HEK293 (cell line): ENCODE data around the gene PAAF1.

Experiments
- CTCF ChIA-PET: fragments of 350-600 bp; formaldehyde crosslinking; extraction: SDS; loops from one replicate; lab custom pipeline; 2021; ENCODE audit warnings: antibody characterized with exemption; lab: Yijun Ruan, JAX
- POLR2A ChIA-PET: fragments of 300-600 bp; formaldehyde crosslinking; extraction: SDS; loops from one replicate; lab custom pipeline; 2020; ENCODE audit warnings: antibody characterized with exemption, inconsistent platforms; lab: Yijun Ruan, JAX
- H3K27ac ChIP-seq: fragments of 200-500 bp; sonication (Bioruptor generic); 2 replicates; pipeline ENCODE4 v1.5.1; 2014; ENCODE audit warnings: low read depth, low read length, control low read depth, inconsistent platforms; ENCODE audit errors: extremely low read depth
- H3K36me3 ChIP-seq, 2 experiments: fragments of 200-500 bp in 1 of 2; sonication (Bioruptor generic) in 1 of 2; 1 replicate in 1 of 2; 2 replicates in 1 of 2; pipeline ENCODE4 v1.5.1; 2014 to 2017; ENCODE audit warnings: inconsistent platforms in 2 of 2, low read length in 2 of 2; ENCODE audit not compliant: control insufficient read depth in 2 of 2, insufficient read depth in 1 of 2
- H3K4me1 ChIP-seq: fragments of 200-500 bp; sonication (Bioruptor generic); 2 replicates; pipeline ENCODE4 v1.5.1; 2014; ENCODE audit warnings: mild to moderate bottlenecking, low read length, inconsistent platforms; ENCODE audit not compliant: control insufficient read depth, insufficient read depth
- H3K4me3 ChIP-seq: 2 replicates; pipeline ENCODE4 v1.5.1; 2011; ENCODE audit warnings: low read depth, mild to moderate bottlenecking, control low read depth, low read length, moderate library complexity
- H3K9me3 ChIP-seq: fragments of 200-500 bp; sonication (Bioruptor generic); 2 replicates; pipeline ENCODE4 v1.5.1; 2014; ENCODE audit warnings: low read depth, low read length, inconsistent platforms; ENCODE audit not compliant: control insufficient read depth, insufficient read depth
- KLF7 ChIP-seq: fragments of 450-650 bp; formaldehyde crosslinking; IDR thresholded peaks from 2 replicates; pipeline ENCODE4 v1.5.1; 2016; ENCODE audit warnings: missing biosample characterization, missing genetic modification characterization, borderline replicate concordance
- MEIS1 ChIP-seq: sonication (generic); formaldehyde crosslinking; IDR thresholded peaks from 2 replicates; pipeline ENCODE4 v1.8.1; 2022; ENCODE audit warnings: missing genetic modification reagents, mild to moderate bottlenecking, borderline replicate concordance
- MZF1 ChIP-seq: fragments of 450-650 bp; formaldehyde crosslinking; IDR thresholded peaks from 2 replicates; pipeline ENCODE4 v1.5.1; 2017; ENCODE audit warnings: missing biosample characterization, missing genetic modification characterization, borderline replicate concordance
- OVOL3 ChIP-seq: fragments of 450-650 bp; formaldehyde crosslinking; IDR thresholded peaks from 2 replicates; pipeline ENCODE4 v1.5.1; 2016; ENCODE audit warnings: missing biosample characterization, missing genetic modification characterization
- PRDM1 ChIP-seq: fragments of 450-650 bp; formaldehyde crosslinking; IDR thresholded peaks from 2 replicates; pipeline ENCODE4; 2016; ENCODE audit warnings: missing biosample characterization, missing genetic modification characterization
- SP7 ChIP-seq: fragments of 450-650 bp; formaldehyde crosslinking; IDR thresholded peaks from 2 replicates; pipeline ENCODE4 v1.5.1; 2016; ENCODE audit warnings: missing biosample characterization, missing genetic modification characterization
- ZFP41 ChIP-seq: fragments of 450-650 bp; formaldehyde crosslinking; IDR thresholded peaks from 2 replicates; pipeline ENCODE4 v1.5.1; 2016; ENCODE audit warnings: missing biosample characterization, missing genetic modification characterization, borderline replicate concordance
- ZNF2 ChIP-seq: fragments of 450-650 bp; formaldehyde crosslinking; IDR thresholded peaks from 2 replicates; pipeline ENCODE4 v1.5.1; 2016; ENCODE audit warnings: missing biosample characterization, missing genetic modification characterization
- ZNF350 ChIP-seq: fragments of 450-650 bp; formaldehyde crosslinking; IDR thresholded peaks from 2 replicates; pipeline ENCODE4 v1.5.0; 2017; ENCODE audit warnings: missing biosample characterization, mild to moderate bottlenecking, missing genetic modification characterization
- ZNF529 ChIP-seq: fragments of 450-650 bp; formaldehyde crosslinking; IDR thresholded peaks from 2 replicates; pipeline ENCODE4 v1.5.1; 2017; ENCODE audit warnings: missing genetic modification characterization, missing biosample characterization; ENCODE audit not compliant: insufficient replicate concordance
- ZNF549 ChIP-seq: fragments of 450-650 bp; IDR thresholded peaks from 2 replicates; pipeline ENCODE4 v1.5.1; 2018; ENCODE audit warnings: missing biosample characterization, missing genetic modification characterization, mild to moderate bottlenecking, inconsistent platforms, moderate library complexity
- ZNF561 ChIP-seq: fragments of 450-650 bp; IDR thresholded peaks from 2 replicates; pipeline ENCODE4 v1.5.1; 2018; ENCODE audit warnings: missing biosample characterization, missing genetic modification characterization, borderline replicate concordance
- ZNF585B ChIP-seq: fragments of 450-650 bp; formaldehyde crosslinking; IDR thresholded peaks from 2 replicates; pipeline ENCODE4 v1.5.1; 2016; ENCODE audit warnings: missing biosample characterization, missing genetic modification characterization
- ZNF610 ChIP-seq: fragments of 450-650 bp; formaldehyde crosslinking; IDR thresholded peaks from 2 replicates; pipeline ENCODE4 v1.5.1; 2016; ENCODE audit warnings: missing biosample characterization, missing genetic modification characterization, borderline replicate concordance
- ZNF670 ChIP-seq: fragments of 450-650 bp; formaldehyde crosslinking; IDR thresholded peaks from 2 replicates; pipeline ENCODE4 v1.5.1; 2016; ENCODE audit warnings: missing biosample characterization, missing genetic modification characterization, low read depth
- ZNF785 ChIP-seq: fragments of 450-650 bp; formaldehyde crosslinking; IDR thresholded peaks from 2 replicates; pipeline ENCODE4 v1.5.1; 2016; ENCODE audit warnings: missing biosample characterization, missing genetic modification characterization
- TF ChIP-seq, protein P1 (sequence below): fragments of 450-650 bp; formaldehyde crosslinking; IDR thresholded peaks from 2 replicates; pipeline ENCODE4 v1.5.1; 2017; ENCODE audit warnings: missing biosample characterization, mild to moderate bottlenecking, missing genetic modification characterization, moderate library complexity
- TF ChIP-seq, protein P2 (sequence below): fragments of 450-650 bp; formaldehyde crosslinking; IDR thresholded peaks from 2 replicates; pipeline ENCODE4 v1.5.1; 2016; ENCODE audit warnings: missing biosample characterization, missing genetic modification characterization
- TF ChIP-seq, protein P3 (sequence below): fragments of 450-650 bp; formaldehyde crosslinking; IDR thresholded peaks from 2 replicates; pipeline ENCODE4 v1.5.1; 2016; ENCODE audit warnings: missing biosample characterization, missing genetic modification characterization, low read depth
- TF ChIP-seq, protein P4 (sequence below): sonication (generic); formaldehyde crosslinking; IDR thresholded peaks from 2 replicates; pipeline ENCODE4 v1.8.1; 2022; ENCODE audit warnings: mild to moderate bottlenecking, moderate library complexity, missing genetic modification reagents
- TF ChIP-seq, protein P5 (sequence below): fragments of 450-650 bp; formaldehyde crosslinking; IDR thresholded peaks from 2 replicates; pipeline ENCODE4 v1.5.1; 2017; ENCODE audit warnings: missing biosample characterization, missing genetic modification characterization
- TF ChIP-seq, protein P6 (sequence below): fragments of 450-650 bp; formaldehyde crosslinking; IDR thresholded peaks from 2 replicates; pipeline ENCODE4 v1.5.1; 2016; ENCODE audit warnings: missing biosample characterization, missing genetic modification characterization

The PAAF1 gene

DNA sequence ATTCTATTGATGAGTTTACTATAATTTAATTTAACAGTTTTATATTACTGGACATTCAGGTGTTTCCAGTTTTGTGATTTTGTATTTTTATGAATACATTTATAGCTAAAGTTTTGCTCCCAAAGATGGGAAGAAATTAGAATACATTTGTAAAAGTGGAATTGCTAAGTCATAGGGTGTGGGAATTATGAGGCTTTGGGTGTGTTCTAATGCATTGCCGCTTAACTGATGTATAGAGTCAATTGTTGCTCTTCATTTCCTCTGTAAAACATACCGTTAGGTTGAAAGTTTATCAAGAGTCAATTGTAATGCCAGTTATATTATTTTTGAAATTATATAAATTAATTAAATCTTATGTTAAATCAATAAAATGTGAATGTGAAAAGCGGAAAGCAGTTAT lies 16.2 kb downstream of the PAAF1 start:
- H3K4me3 ChIP-seq, result no peak overlapping the region
- ChIA-PET CTCF (interaction anchor here (0.7 kb wide), 1 partner anchor 141 kb away, joined by 3 read pairs; no protein-coding TSS in a partner anchor), POLR2A (interaction anchor here (0.6 to 1.2 kb wide), 2 partner anchors 38 to 82 kb away, joined by 3 to 4 read pairs; no protein-coding TSS in a partner anchor)
- H3K9me3 ChIP-seq, result no peaks in the 10 kb centered on the region
- H3K27ac ChIP-seq, result no peak overlapping the region
- H3K36me3 ChIP-seq, result peaks cover 4 to 45% of the 10 kb centered on the region in 2 experiments; a peak in 2 of 3 replicates
- TF ChIP-seq ZNF670 (tag by site-specific recombination), result no peak
- no peak for TF ChIP-seq ZNF2 (tag by site-specific recombination)
- no peak for TF ChIP-seq ZNF585B (tag by site-specific recombination)
- H3K4me1 ChIP-seq, result no peaks in the 10 kb centered on the region

DNA sequence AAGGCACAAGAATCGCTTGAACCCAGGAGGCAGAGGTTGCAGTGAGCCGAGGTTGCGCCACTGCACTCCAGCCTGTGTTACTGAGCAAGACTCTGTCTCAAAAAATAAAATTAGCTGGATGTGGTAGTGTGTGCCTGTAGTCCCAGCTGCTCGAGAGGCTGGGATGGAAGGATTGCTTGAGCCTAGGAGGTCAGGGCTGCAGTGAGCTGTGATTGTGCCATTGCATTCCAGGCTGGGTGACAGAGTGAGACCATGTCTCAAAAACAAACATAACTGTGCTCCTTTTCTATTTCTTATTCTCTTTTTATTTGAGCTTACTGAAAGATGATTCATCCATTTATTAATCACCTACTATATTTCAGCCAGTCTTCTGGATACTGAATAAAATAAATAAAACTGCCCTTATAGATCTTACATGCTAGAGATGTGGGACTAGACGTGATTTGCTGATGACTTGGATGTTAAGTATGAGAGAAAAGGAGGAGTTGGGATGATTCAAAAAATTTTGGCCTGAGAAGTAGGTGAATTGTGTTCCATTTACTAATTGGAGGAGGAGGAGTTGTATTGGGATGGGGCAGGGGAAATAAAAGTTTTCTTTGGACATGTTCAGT lies 18.0 kb downstream of the PAAF1 start:
- peaks cover 10 to 41% of the 10 kb centered on the region in 2 experiments; a peak in 2 of 3 replicates for H3K36me3 ChIP-seq
- no peaks in the 10 kb centered on the region for H3K4me1 ChIP-seq
- ChIA-PET POLR2A (no interaction called here), CTCF (interaction anchor here (1.2 kb wide), 1 partner anchor 225 kb away, joined by 3 read pairs; no protein-coding TSS in a partner anchor)
- no peak overlapping the region for H3K27ac ChIP-seq
- TF ChIP-seq PRDM1 (tag by site-specific recombination) (no peak), MZF1 (tag by site-specific recombination) (no peak), OVOL3 (tag by site-specific recombination) (no peak), ZNF585B (tag by site-specific recombination) (no peak), ZNF610 (no peak), SP7 (tag by site-specific recombination) (no peak), ZFP41 (no peak), ZNF785 (no peak), ZNF549 (tag by site-specific recombination) (no peak), ZNF529 (no peak)
- TF ChIP-seq, protein P1, sequence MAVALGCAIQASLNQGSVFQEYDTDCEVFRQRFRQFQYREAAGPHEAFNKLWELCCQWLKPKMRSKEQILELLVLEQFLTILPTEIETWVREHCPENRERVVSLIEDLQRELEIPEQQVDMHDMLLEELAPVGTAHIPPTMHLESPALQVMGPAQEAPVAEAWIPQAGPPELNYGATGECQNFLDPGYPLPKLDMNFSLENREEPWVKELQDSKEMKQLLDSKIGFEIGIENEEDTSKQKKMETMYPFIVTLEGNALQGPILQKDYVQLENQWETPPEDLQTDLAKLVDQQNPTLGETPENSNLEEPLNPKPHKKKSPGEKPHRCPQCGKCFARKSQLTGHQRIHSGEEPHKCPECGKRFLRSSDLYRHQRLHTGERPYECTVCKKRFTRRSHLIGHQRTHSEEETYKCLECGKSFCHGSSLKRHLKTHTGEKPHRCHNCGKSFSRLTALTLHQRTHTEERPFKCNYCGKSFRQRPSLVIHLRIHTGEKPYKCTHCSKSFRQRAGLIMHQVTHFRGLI (tag by site-specific recombination), result no peak
- TF ChIP-seq, protein P2, sequence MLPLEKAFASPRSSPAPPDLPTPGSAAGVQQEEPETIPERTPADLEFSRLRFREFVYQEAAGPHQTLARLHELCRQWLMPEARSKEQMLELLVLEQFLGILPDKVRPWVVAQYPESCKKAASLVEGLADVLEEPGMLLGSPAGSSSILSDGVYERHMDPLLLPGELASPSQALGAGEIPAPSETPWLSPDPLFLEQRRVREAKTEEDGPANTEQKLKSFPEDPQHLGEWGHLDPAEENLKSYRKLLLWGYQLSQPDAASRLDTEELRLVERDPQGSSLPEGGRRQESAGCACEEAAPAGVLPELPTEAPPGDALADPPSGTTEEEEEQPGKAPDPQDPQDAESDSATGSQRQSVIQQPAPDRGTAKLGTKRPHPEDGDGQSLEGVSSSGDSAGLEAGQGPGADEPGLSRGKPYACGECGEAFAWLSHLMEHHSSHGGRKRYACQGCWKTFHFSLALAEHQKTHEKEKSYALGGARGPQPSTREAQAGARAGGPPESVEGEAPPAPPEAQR (tag by site-specific recombination), result no peak
- TF ChIP-seq, protein P3, sequence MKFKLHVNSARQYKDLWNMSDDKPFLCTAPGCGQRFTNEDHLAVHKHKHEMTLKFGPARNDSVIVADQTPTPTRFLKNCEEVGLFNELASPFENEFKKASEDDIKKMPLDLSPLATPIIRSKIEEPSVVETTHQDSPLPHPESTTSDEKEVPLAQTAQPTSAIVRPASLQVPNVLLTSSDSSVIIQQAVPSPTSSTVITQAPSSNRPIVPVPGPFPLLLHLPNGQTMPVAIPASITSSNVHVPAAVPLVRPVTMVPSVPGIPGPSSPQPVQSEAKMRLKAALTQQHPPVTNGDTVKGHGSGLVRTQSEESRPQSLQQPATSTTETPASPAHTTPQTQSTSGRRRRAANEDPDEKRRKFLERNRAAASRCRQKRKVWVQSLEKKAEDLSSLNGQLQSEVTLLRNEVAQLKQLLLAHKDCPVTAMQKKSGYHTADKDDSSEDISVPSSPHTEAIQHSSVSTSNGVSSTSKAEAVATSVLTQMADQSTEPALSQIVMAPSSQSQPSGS (tag by site-specific recombination), result no peak
- no peak overlapping the region for H3K4me3 ChIP-seq
- H3K9me3 ChIP-seq, result no peaks in the 10 kb centered on the region

DNA sequence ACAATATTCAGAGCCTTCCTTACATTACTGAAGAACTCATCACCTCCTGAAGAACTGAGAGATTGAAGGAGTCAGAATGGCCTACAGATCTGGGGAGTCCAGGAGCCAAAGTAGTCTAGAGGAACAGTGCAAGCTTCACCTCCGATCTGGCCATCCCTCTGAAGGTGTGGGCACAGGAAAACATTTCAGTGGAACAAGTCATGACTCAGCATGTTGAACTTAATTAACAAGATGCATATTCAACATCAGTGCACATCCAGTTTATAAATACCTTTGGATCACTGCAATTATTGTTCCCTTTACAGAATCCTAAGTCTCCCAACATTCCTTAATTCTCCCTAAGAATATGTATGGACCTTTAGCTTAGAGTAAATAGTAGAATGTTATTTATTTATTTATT lies 25.5 kb downstream of the PAAF1 start:
- CTCF ChIA-PET, result no interaction called here
- H3K4me1 ChIP-seq, result no peaks in the 10 kb centered on the region
- POLR2A ChIA-PET, result no interaction called here
- H3K4me3 ChIP-seq, result no peak overlapping the region
- H3K36me3 ChIP-seq, result peaks cover 6 to 37% of the 10 kb centered on the region in 2 experiments; a peak in 2 of 3 replicates
- H3K27ac ChIP-seq, result no peak overlapping the region
- H3K9me3 ChIP-seq, result no peaks in the 10 kb centered on the region
- TF ChIP-seq, protein P4, sequence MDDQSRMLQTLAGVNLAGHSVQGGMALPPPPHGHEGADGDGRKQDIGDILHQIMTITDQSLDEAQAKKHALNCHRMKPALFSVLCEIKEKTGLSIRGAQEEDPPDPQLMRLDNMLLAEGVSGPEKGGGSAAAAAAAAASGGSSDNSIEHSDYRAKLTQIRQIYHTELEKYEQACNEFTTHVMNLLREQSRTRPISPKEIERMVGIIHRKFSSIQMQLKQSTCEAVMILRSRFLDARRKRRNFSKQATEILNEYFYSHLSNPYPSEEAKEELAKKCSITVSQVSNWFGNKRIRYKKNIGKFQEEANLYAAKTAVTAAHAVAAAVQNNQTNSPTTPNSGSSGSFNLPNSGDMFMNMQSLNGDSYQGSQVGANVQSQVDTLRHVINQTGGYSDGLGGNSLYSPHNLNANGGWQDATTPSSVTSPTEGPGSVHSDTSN, result no peak
- TF ChIP-seq MEIS1 (CRISPR knock-in tag) (no peak), KLF7 (no peak), ZNF350 (no peak), ZNF561 (tag by site-specific recombination) (no peak)
- TF ChIP-seq, protein P5, sequence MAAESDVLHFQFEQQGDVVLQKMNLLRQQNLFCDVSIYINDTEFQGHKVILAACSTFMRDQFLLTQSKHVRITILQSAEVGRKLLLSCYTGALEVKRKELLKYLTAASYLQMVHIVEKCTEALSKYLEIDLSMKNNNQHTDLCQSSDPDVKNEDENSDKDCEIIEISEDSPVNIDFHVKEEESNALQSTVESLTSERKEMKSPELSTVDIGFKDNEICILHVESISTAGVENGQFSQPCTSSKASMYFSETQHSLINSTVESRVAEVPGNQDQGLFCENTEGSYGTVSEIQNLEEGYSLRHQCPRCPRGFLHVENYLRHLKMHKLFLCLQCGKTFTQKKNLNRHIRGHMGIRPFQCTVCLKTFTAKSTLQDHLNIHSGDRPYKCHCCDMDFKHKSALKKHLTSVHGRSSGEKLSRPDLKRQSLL (tag by site-specific recombination), result no peak
- TF ChIP-seq, protein P6, sequence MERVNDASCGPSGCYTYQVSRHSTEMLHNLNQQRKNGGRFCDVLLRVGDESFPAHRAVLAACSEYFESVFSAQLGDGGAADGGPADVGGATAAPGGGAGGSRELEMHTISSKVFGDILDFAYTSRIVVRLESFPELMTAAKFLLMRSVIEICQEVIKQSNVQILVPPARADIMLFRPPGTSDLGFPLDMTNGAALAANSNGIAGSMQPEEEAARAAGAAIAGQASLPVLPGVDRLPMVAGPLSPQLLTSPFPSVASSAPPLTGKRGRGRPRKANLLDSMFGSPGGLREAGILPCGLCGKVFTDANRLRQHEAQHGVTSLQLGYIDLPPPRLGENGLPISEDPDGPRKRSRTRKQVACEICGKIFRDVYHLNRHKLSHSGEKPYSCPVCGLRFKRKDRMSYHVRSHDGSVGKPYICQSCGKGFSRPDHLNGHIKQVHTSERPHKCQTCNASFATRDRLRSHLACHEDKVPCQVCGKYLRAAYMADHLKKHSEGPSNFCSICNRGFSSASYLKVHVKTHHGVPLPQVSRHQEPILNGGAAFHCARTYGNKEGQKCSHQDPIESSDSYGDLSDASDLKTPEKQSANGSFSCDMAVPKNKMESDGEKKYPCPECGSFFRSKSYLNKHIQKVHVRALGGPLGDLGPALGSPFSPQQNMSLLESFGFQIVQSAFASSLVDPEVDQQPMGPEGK (tag by site-specific recombination), result no peak
